ENCODE data around the gene UGT1A3. TPM values are rescaled to one million over a fixed set of nuclear protein-coding genes. Genes with fewer than 3 reads are reported as not detected.
A peak's percentile ranks its signal among the peaks of the same experiment; 100 is the strongest.

UGT1A3 gene
- total RNA-seq, 1 experiment from 2014 or later = not detected

DNA sequence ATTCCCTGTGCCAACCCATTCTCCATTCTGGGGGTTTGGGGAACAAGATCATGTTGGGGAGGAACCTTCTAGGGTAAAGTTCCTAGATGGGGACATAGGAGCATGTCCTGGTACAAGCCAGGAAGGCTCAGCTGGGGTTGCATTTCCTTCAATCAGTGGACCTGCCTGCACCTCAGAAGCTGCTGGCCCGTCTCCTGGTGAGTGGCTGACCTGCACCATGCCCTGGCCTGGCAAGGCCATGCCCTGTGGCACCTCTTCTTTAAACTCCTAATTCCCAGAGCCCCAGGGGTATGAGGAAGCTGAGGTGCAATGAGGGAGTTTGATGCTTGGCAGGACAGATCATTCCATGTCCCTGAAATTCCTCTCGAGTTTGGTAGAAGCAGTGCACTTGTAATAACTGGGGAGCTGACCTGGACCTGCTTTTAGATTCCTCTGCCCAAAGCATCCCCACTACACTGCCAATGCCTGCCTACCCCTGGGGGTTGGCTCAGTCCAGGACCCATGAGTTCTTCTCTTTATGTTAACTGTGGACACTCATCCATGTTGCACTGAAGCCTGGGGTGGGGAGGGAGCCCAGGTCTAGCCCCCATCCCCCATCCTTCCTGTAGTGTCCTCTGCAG lies 74.6 kb downstream of the UGT1A3 start:
- H3K27me3 ChIP-seq (ENCODE audit: control insufficient read depth, insufficient read depth, low read length) = no peaks in the 10 kb centered on the region
- H3K36me3 ChIP-seq (replicated peaks; ENCODE audit: control insufficient read depth, insufficient read depth, low read length) = no peaks in the 10 kb centered on the region
- H3K4me3 ChIP-seq (ENCODE audit: insufficient read depth, low read depth, low read length) = no peak overlapping the region
- no peak for DNase-seq

DNA sequence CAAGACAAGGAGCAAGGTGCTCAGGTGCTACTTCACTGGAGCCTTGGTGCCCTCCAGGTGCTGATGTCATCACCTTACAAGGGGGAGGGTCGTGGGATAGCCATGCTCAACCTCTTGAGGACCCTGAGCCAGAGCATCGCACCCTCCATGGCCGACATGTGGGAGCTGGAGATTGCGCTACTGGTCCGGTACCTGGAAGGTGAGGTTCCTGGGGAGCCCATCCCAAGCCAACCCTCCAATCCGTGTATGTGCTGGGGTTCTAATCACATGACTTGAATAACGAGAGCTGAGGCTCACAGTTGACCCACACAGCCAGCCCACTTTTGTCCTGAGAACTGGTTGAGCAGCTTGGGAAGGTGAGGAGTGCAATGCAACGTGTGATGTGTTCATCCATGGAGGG lies 75.2 kb downstream of the UGT1A3 start:
- H3K36me3 ChIP-seq (replicated peaks; ENCODE audit: control insufficient read depth, insufficient read depth, low read length) = no peaks in the 10 kb centered on the region
- peak; percentile 7 for DNase-seq

DNA sequence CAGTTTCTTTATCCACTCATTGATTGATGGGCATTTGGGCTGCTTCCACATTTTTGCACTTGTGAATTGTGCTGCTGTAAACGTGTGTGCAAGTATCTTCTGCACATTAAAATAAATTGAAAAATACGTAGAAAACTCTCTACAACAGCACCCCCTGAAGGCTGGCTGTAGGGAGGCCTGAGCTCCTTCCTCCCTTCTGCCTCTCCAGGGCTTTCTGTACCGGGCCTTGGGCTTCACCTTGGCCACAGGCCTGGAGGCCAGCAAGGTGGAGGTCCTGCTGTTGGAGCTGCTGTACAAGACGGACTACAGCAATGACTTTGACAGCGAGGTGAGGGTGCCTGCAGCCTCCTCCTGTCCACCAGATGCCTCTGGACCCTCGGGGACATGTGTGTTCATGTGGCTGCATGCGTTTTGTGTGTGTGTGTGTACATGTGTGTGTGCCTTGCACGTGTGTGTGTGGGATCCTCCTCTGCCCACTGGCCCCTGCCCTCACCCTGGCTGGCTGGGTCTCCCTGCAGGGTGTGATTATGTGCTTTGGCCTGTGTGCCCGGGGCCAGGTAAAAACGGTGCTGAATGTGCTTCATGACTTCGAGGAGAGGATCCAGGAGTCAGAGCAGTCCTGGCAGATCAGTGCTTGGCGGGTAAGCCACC lies 78.5 kb downstream of the UGT1A3 start:
- Histone ChIP-seq H3K27me3 (ENCODE audit: control insufficient read depth, insufficient read depth, low read length) (no peaks in the 10 kb centered on the region), H3K36me3 (replicated peaks; ENCODE audit: control insufficient read depth, insufficient read depth, low read length) (no peaks in the 10 kb centered on the region), H3K4me3 (ENCODE audit: insufficient read depth, low read depth, low read length) (no peak overlapping the region)
- no peak for DNase-seq

More for the DNA sequence above, 75.2 kb downstream of the UGT1A3 start:
- no peak overlapping the region for H3K4me3 ChIP-seq (ENCODE audit: insufficient read depth, low read depth, low read length)
- no peaks in the 10 kb centered on the region for H3K27me3 ChIP-seq (ENCODE audit: control insufficient read depth, insufficient read depth, low read length)

DNA sequence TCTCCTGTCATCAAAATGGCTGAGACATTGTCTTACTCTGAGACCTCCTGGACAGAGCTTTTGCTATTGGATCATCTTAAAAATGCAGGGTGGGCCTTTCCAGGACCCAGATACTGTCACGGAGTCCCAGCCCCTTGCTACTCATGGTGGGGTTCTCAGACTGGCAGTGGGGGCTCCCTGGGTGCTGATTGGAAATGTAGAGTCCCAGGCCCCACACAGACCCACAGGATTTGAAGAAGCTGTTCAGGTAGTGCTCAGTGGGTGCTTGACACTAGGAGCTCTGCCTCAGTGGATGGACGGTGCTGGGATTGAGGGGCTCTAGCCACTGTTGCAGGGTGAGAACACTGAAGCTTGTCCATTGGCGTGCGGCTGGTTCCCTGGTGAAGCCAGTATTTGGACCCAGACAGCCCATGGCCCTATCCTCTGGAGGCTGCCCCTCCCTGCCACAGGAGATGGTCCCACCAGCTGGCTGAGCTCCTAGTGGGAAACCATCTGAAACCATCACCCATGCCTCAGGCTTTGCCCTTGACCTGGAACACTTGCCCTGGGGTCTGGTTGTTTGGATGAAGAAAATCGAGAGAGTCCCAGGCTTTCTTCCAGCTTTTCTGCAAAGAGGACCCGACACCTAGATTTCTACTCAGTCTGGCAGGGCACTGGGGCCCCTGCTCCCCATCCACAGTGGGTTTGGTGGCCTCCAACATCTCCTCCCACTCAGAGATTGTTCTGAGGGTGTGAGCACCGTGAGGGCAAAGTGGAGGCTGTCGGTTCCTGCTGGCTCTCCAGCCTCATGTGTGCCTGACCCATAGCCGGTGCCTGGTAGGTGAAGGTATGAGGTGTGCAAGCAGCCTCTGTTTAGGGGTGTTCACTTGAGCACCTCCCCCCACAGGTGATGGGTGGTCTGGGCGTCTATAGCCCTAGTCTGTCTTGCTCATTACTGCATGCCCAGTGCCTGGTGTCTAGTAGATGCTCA lies 79.4 kb downstream of the UGT1A3 start:
- DNase-seq = no peak
- no peaks in the 10 kb centered on the region for H3K27me3 ChIP-seq (ENCODE audit: control insufficient read depth, insufficient read depth, low read length)
- no peak overlapping the region for H3K4me3 ChIP-seq (ENCODE audit: insufficient read depth, low read depth, low read length)
- H3K36me3 ChIP-seq (replicated peaks; ENCODE audit: control insufficient read depth, insufficient read depth, low read length) = no peaks in the 10 kb centered on the region

DNA sequence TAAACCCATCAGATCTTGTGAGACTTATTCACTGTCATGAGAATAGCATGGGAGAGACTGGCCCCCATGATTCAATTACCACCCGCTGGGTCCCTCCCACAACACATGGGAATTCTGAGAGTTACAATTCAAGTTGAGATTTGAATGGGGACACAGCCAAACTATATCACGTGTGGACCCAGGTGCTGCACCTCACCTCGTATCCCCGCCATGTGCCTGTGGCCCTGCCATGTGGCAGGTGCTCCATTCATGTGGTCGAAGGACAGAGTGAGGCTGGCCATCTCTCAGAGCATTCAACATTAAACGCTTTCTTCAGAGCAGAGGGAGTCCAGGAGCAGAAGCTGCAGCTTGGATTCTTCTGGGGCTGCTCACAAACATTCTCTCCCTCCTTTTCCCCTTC lies 81.5 kb downstream of the UGT1A3 start:
- Histone ChIP-seq H3K4me3 (ENCODE audit: insufficient read depth, low read depth, low read length) (no peak overlapping the region), H3K36me3 (replicated peaks; ENCODE audit: control insufficient read depth, insufficient read depth, low read length) (no peaks in the 10 kb centered on the region), H3K27me3 (ENCODE audit: control insufficient read depth, insufficient read depth, low read length) (no peaks in the 10 kb centered on the region)
- no peak for DNase-seq

DNA sequence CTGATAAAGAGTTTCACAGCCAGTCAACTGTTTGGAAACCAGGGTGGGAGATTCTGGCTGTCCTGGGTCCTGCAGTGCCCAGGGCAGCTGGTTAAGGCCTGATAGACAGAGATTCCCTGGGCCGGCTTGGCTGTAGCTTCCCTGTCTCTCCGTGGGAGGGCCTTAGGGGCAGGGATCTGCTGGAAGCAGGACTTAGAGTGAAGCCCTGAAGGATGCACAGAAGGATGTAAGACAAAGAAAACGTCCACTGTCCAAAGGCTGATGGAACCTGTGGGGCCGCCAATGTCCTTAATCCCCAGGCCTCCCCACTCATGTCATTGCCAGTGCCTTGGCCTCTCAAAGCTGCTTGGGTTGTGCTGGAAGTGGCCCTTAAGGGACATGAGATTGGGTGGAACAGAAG lies 82.2 kb downstream of the UGT1A3 start:
- Histone ChIP-seq H3K27me3 (ENCODE audit: control insufficient read depth, insufficient read depth, low read length) (no peaks in the 10 kb centered on the region), H3K4me3 (ENCODE audit: insufficient read depth, low read depth, low read length) (no peak overlapping the region), H3K36me3 (replicated peaks; ENCODE audit: control insufficient read depth, insufficient read depth, low read length) (no peaks in the 10 kb centered on the region)
- no peak for DNase-seq

DNA sequence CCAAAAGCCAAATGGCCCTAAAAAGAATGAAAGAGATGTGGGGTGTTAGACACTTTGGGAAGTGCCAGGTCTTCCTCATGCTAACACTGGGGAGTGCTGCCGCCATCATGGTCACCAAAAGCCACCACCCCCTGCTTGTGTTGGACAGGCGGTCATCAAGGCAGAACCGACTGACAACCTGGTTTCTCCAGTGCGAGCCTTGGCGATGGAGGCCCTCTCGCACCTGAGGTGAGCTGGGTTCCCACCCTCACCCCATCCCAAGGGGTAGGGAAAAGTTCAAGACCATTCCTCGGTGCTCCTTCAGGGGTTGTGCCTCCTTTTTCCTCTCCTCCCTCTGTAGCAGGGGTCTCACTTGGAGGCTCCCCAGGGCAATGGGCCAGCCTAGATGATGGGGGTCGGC lies 82.9 kb downstream of the UGT1A3 start:
- DNase-seq = no peak
- no peaks in the 10 kb centered on the region for H3K27me3 ChIP-seq (ENCODE audit: control insufficient read depth, insufficient read depth, low read length)
- H3K36me3 ChIP-seq (replicated peaks; ENCODE audit: control insufficient read depth, insufficient read depth, low read length) = no peaks in the 10 kb centered on the region
- no peak overlapping the region for H3K4me3 ChIP-seq (ENCODE audit: insufficient read depth, low read depth, low read length)

DNA sequence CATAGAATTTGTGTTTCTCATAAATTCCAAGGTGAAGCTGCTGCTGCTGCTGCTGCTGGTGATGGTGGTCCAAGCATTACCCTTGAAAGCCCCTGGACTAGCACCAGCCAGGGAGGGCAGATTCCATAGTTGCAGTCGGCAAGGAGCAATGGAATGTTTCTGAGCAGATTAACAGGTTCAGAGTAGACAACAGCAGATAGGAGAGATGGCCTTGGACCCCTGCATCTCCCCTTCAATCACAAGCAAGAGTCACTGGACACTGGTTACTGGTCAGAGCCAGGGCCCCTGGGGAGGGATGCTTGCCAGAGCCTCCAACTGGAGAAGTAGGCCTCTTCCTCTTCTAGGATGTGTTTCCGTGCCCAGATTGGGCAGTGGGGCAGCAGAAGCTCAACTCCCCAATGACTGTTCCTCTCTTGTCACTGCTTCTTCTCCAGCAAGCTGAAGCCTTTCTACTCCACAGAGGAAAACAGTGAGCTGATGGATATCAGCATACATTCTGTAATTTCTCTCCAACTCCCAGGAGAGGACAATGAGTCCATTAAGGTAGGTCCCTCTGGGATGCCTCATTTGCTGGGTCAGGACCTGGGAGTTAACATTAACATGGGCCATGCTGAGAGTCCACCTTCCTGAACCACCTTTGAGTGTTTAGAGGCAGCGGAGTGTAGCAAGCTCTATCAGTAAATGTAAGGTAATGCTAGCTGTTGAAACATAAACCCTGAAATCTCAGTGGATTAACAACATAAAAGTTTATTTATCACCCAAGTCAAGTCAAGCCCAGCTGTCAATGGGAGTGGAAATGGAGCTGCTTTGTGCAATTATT lies 84.6 kb downstream of the UGT1A3 start:
- Histone ChIP-seq H3K27me3 (ENCODE audit: control insufficient read depth, insufficient read depth, low read length) (no peaks in the 10 kb centered on the region), H3K4me3 (ENCODE audit: insufficient read depth, low read depth, low read length) (no peak overlapping the region), H3K36me3 (replicated peaks; ENCODE audit: control insufficient read depth, insufficient read depth, low read length) (no peaks in the 10 kb centered on the region)
- no peak for DNase-seq

DNA sequence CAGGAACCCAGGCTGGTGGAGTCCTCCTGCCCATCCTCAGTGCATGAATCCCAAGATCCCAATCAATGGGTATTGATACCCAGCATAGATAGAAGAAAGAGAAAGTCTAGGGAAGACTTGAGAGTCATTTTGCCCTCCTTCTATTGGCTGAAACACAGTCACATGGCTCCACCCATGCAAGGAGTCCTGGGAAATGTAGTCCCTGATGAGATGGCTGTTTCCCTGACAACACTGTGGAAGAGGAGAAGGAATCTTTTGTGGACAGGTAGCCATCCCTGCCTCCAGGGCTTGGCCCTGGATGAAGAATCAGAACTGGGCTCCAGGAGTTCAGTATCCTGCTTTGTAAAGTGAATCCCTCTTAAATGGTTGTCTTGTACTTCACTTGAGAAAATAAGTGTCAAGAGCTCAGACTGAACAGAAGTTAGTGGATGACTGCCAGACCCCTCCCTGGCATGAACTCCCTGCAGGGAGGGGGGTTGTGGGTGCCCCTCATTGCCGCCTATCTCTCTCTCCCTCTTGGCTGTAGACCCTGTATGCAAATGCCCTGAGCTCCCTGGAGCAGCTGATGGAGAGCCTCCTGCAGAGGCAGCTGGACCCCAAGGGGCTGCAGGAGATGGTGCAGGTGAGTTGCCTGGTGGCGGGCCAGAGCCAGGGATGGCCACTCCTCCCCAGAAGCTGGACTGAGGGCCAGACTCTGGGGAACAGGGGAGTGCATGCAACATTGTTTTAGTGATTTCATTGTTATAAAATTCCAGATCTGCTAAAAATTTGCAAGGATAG lies 85.4 kb downstream of the UGT1A3 start:
- Histone ChIP-seq H3K4me3 (ENCODE audit: insufficient read depth, low read depth, low read length) (no peak overlapping the region), H3K36me3 (replicated peaks; ENCODE audit: control insufficient read depth, insufficient read depth, low read length) (no peaks in the 10 kb centered on the region), H3K27me3 (ENCODE audit: control insufficient read depth, insufficient read depth, low read length) (no peaks in the 10 kb centered on the region)
- DNase-seq = peak; percentile 82

DNA sequence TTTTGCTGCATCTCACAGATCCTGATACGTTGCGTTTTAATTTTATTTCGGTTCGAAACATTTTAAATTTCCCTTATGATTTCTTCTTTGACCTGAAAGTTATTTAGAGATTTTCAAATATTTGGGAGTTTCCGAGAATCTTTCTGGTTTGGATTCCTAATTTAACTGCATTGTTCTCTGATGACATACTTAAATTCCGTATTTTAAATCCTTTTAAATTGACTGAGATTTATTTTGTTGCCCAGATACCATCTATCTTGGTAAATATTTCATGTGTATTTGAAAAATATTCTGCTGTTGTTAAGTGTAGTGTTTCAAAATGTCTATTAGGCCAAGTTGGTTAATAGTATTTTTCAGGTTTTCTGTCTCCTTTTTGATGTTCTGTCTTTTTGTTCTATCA lies 87.0 kb downstream of the UGT1A3 start:
- H3K27me3 ChIP-seq (ENCODE audit: control insufficient read depth, insufficient read depth, low read length) = no peaks in the 10 kb centered on the region
- H3K4me3 ChIP-seq (ENCODE audit: insufficient read depth, low read depth, low read length) = no peak overlapping the region
- H3K36me3 ChIP-seq (replicated peaks; ENCODE audit: control insufficient read depth, insufficient read depth, low read length) = no peaks in the 10 kb centered on the region
- DNase-seq = no peak

DNA sequence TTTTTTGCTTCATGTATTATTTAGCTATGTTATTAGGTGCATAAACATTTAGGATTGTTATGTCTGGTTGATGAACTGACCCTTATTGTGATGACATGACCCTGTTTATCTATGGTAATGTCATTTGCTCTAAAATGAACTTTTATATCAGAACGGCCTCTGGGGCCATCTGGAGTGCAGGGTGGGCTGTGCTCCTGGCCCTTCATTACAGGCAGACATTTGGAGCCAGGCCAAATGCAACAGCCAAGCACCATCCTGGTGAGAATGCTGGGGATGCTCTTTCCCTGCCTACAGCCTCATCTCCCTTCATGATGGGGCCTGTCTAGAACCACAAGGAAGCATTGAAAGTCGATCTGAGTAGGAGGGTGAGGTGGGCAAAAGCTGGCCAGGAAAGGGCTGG lies 87.5 kb downstream of the UGT1A3 start:
- Histone ChIP-seq H3K36me3 (replicated peaks; ENCODE audit: control insufficient read depth, insufficient read depth, low read length) (no peaks in the 10 kb centered on the region), H3K27me3 (ENCODE audit: control insufficient read depth, insufficient read depth, low read length) (no peaks in the 10 kb centered on the region), H3K4me3 (ENCODE audit: insufficient read depth, low read depth, low read length) (no peak overlapping the region)
- DNase-seq = no peak

DNA sequence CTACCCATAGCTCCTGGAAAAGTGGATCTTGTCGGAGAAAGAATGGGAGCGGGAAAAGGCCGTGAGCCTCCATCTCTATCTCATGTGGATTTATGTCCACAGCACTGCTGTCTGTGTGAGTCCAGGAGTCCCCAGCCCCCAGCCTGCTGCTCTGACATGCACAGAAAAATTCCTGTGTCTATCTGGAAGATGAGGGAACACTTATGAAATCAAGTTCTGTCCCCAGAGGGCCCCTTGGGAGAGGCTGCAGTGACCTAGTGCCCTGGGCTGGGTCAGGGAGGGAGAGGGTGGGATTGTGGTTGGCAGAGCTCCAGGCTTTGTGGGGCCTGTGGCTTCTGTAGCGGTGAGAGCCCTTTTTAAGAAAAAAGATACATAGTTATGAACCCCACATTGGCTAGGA lies 87.9 kb downstream of the UGT1A3 start:
- Histone ChIP-seq H3K4me3 (ENCODE audit: insufficient read depth, low read depth, low read length) (no peak overlapping the region), H3K27me3 (ENCODE audit: control insufficient read depth, insufficient read depth, low read length) (no peaks in the 10 kb centered on the region), H3K36me3 (replicated peaks; ENCODE audit: control insufficient read depth, insufficient read depth, low read length) (no peaks in the 10 kb centered on the region)
- no peak for DNase-seq

DNA sequence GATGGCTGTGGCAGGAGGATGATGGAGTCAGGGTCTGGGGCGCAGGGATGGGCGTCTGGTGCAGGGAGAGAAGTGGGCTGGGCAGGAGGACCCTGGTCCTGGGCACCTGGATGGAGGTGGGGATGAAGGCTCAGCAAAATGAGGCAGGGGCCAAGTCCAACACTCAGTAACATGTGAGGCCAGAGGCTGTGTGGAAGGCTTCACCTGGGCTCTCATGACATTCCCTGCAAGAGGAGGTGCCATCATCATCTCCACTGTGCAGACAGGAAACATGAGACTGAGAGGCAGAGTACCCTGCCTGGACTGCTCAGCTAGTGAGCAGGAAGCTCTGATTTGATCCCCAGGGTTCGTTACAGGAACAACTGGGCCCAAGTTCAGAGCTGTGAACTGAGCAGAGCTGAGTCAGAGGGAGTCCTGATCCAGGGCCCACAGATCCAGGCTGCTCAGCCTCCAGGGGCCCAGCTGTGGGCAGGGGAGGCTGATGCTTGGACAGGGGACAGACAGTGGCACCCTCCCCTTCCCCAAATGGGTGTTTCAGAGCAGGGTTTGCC lies 88.6 kb downstream of the UGT1A3 start:
- Histone ChIP-seq H3K36me3 (replicated peaks; ENCODE audit: control insufficient read depth, insufficient read depth, low read length) (no peaks in the 10 kb centered on the region), H3K27me3 (ENCODE audit: control insufficient read depth, insufficient read depth, low read length) (no peaks in the 10 kb centered on the region), H3K4me3 (ENCODE audit: insufficient read depth, low read depth, low read length) (no peak overlapping the region)
- DNase-seq = no peak

All from H7 (cell line).